CD4-positive, alpha-beta memory T cell (primary cell): ENCODE data around the gene MYT1. TPM values are rescaled to one million over a fixed set of nuclear protein-coding genes. Genes with fewer than 3 reads are reported as not detected.

Experiments
- CTCF ChIA-PET: fragments of 350-600 bp; sonication (Branson Sonifier 250); formaldehyde crosslinking; loops from one replicate; lab custom pipeline; 2021; ENCODE audit warnings: inconsistent platforms; ENCODE audit not compliant: partially characterized antibody; lab: Charles Lee
- POLR2A ChIA-PET: fragments of 350-600 bp; sonication (Branson Sonifier 250); formaldehyde crosslinking; loops from one replicate; lab custom pipeline; 2021; ENCODE audit not compliant: partially characterized antibody; lab: Charles Lee
- DNase-seq, 5 donors: peaks; one replicate each; pipeline versions ENCODE4 v3.0.0 to v3.0.0-alpha.2; 2020 to 2022; ENCODE audit warnings: mixed read lengths in 1 of 5
- H3K27ac ChIP-seq: one replicate; pipeline ENCODE4 v1.7.0; 2013; ENCODE audit warnings: low read depth, low read length
- H3K27me3 ChIP-seq: 2 replicates; pipeline ENCODE4 v1.7.0; 2013; ENCODE audit warnings: mild to moderate bottlenecking, low read length, moderate library complexity; ENCODE audit not compliant: insufficient read depth
- H3K36me3 ChIP-seq: 2 replicates; pipeline ENCODE4 v1.7.0; 2013; ENCODE audit warnings: mild to moderate bottlenecking, low read length, moderate library complexity; ENCODE audit not compliant: insufficient read depth
- H3K4me1 ChIP-seq: 2 replicates; pipeline ENCODE4 v1.7.0; 2013; ENCODE audit warnings: mild to moderate bottlenecking, low read length, moderate library complexity; ENCODE audit not compliant: insufficient read depth
- H3K4me3 ChIP-seq, 2 donors: one replicate each; pipeline ENCODE4 v1.7.0; 2013; ENCODE audit warnings: low read length in 2 of 2, mild to moderate bottlenecking in 1 of 2
- H3K9me3 ChIP-seq, 2 donors: one replicate each; pipeline ENCODE4 v1.7.0; 2013; ENCODE audit warnings: low read length in 2 of 2, control low read depth in 1 of 2; ENCODE audit not compliant: control insufficient read depth in 1 of 2
- H3K27ac Mint-ChIP-seq, 7 donors: one replicate each; pipeline ENCODE4 v1.8.0; 2020 to 2021; ENCODE audit warnings: mixed read lengths in 7 of 7, mild to moderate bottlenecking in 6 of 7, inconsistent platforms in 3 of 7, moderate library complexity in 3 of 7
- H3K27me3 Mint-ChIP-seq, 2 donors: one replicate each; pipeline ENCODE4 v1.8.0; 2020 to 2021; ENCODE audit warnings: mixed read lengths in 2 of 2
- H3K36me3 Mint-ChIP-seq, 2 donors: one replicate each; pipeline ENCODE4 v1.8.0; 2020 to 2021; ENCODE audit warnings: mixed read lengths in 2 of 2, inconsistent platforms in 1 of 2, mild to moderate bottlenecking in 1 of 2
- H3K4me1 Mint-ChIP-seq, 4 donors: one replicate each; pipeline ENCODE4 v1.8.0; 2020 to 2021; ENCODE audit warnings: mixed read lengths in 4 of 4, mild to moderate bottlenecking in 1 of 4
- H3K4me3 Mint-ChIP-seq, 8 donors: one replicate each; pipeline ENCODE4 v1.8.0; 2020 to 2021; ENCODE audit warnings: mixed read lengths in 8 of 8, mild to moderate bottlenecking in 7 of 8, moderate library complexity in 6 of 8, inconsistent platforms in 3 of 8
- H3K9me3 Mint-ChIP-seq, 8 donors: one replicate each; pipeline ENCODE4 v1.8.0; 2020 to 2021; ENCODE audit warnings: mixed read lengths in 8 of 8, mild to moderate bottlenecking in 5 of 8, inconsistent platforms in 3 of 8, moderate library complexity in 1 of 8
- intact Hi-C: fragments of 100-400 bp; cut with micrococcal nuclease; formaldehyde crosslinking; loops from one replicate; pipeline ENCODE4 v1.15.1; 2023
- polyA plus RNA-seq, 2 donors: library from polyadenylated mRNA; unstranded; fragments of 300-500 nt; fragmentation: Illumina TruSeq; gene quantifications; one replicate each; pipeline ENCODE4 v1.2.3, GENCODE V29; 2021
- total RNA-seq, 2 experiments: library from RNA; stranded (reverse); gene quantifications; one replicate each; pipeline ENCODE4 v1.2.3, GENCODE V29; 2021

MYT1 gene
- total and polyA plus RNA-seq, 4 experiments from 2014 or later, result not detected

DNA sequence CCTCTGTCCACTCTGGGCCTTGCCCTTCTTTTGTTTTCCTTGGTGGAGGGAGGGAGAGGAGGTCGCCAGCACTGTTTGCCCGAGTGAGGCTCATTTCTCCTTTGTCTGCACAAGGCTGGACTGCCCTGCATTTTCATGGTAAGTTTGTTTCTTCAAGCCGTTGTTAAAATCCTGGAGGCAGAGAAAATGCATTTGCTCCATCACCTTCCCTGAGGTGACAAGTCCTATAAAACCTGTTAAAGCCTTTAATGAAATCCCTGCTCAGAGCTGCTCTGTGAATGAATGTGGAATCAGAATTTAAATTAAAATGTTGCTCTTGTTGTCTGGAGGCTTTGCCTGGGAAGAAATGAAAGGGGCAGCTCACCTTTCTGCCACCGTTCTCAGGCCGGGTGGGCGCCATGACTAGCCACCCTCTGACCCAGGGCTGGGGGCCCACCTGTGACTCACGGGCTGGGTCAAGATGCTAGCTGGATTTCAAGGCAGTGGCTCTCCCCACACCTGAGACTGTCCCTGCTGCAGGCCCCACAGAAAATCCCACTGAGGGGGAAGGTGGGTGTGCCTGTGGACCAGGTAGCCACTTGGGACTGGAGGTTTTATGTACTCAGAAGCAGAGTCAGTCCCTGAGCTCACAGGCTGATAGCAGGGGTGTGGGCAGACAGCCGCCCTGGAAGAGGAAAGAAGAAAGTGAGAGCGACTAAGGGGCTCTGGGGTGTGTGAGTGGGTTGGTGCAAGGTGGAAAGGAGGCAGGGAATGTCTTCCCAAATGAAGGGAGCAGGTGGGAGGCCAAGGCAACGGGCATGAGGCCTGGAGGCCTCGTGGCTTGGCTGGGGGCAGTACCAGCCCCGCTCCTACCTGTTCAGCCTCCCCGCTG lies 24.0 kb upstream of the MYT1 start:
- intact Hi-C loops, result no loop called here
- peaks cover 0 to 4% (median under 1%) of the 10 kb centered on the region in 4 donors for H3K4me1 Mint-ChIP-seq

DNA sequence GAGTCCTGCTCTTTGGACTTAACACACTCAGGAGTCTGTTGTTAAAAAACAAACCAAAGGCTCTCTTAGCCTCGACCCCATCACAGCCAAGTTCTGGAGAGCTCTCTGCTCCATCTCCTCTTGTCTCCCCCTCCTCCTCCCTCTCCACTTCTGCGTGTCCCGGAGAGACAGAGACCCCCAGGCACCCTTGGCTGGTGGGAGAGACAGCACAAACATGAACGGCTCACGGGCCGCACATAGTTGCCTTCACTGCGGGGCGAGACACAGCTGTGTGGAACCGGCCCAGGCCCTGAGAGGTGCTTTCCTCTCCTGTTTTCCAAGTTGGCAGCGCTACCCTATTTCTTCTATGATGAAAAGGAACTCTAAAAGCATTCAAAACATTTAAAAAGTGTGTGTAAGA lies 23.3 kb upstream of the MYT1 start:
- H3K27ac Mint-ChIP-seq, result no peak overlapping the region
- Histone ChIP-seq H3K4me3 (no peak overlapping the region), H3K4me1 (no peaks in the 10 kb centered on the region), H3K27ac (no peak overlapping the region), H3K9me3 (no peaks in the 10 kb centered on the region), H3K36me3 (no peaks in the 10 kb centered on the region), H3K27me3 (no peaks in the 10 kb centered on the region)
- H3K4me3 Mint-ChIP-seq, result peak overlapping the region in 1 of 8 donors; percentile 20
- H3K4me1 Mint-ChIP-seq, result peaks cover 0 to 4% (median under 1%) of the 10 kb centered on the region in 4 donors
- peaks cover 5 to 8% of the 10 kb centered on the region in 2 donors for H3K27me3 Mint-ChIP-seq
- no peak for DNase-seq
- CTCF ChIA-PET, result interaction anchor here (2.2 kb wide), 1 partner anchor 20 kb away, joined by 8 read pairs; no protein-coding TSS in a partner anchor
- peaks cover 0 to 11% (median 9%) of the 10 kb centered on the region in 8 donors for H3K9me3 Mint-ChIP-seq
- POLR2A ChIA-PET, result no interaction called here
- H3K36me3 Mint-ChIP-seq, result no peaks in the 10 kb centered on the region
- intact Hi-C loops, result no loop called here

More for the DNA sequence above, 24.0 kb upstream of the MYT1 start:
- Histone ChIP-seq H3K36me3 (no peaks in the 10 kb centered on the region), H3K4me3 (no peak overlapping the region), H3K27ac (no peak overlapping the region), H3K4me1 (no peaks in the 10 kb centered on the region), H3K9me3 (no peaks in the 10 kb centered on the region), H3K27me3 (no peaks in the 10 kb centered on the region)
- DNase-seq, result no peak
- Mint-ChIP-seq H3K4me3 (no peak overlapping the region), H3K27ac (peak overlapping the region in 1 of 7 donors; percentile 15), H3K9me3 (peaks cover 0 to 12% (median 7%) of the 10 kb centered on the region in 8 donors), H3K27me3 (peaks cover 5 to 10% of the 10 kb centered on the region in 2 donors), H3K36me3 (no peaks in the 10 kb centered on the region)
- POLR2A ChIA-PET, result no interaction called here
- CTCF ChIA-PET, result interaction anchor here (2.2 kb wide), 1 partner anchor 20 kb away, joined by 8 read pairs; no protein-coding TSS in a partner anchor

GRCh38 chr20:64142590-64142989 lies 21.7 kb upstream of the MYT1 start:
- H3K27me3 Mint-ChIP-seq, result peaks cover 5 to 8% of the 10 kb centered on the region in 2 donors
- H3K36me3 ChIP-seq, result no peaks in the 10 kb centered on the region
- no peak overlapping the region for H3K27ac ChIP-seq
- H3K4me3 ChIP-seq, result no peak overlapping the region
- no peak overlapping the region for H3K4me3 Mint-ChIP-seq
- POLR2A ChIA-PET, result no interaction called here
- H3K27ac Mint-ChIP-seq, result no peak overlapping the region
- H3K9me3 Mint-ChIP-seq, result peaks cover 0 to 13% (median 9%) of the 10 kb centered on the region in 8 donors
- peaks cover 0 to 4% (median under 1%) of the 10 kb centered on the region in 4 donors for H3K4me1 Mint-ChIP-seq
- H3K4me1 ChIP-seq, result no peaks in the 10 kb centered on the region
- H3K9me3 ChIP-seq, result no peaks in the 10 kb centered on the region
- no peaks in the 10 kb centered on the region for H3K27me3 ChIP-seq
- CTCF ChIA-PET, result interaction anchor here (2.2 kb wide), 1 partner anchor 22 kb away, joined by 8 read pairs; no protein-coding TSS in a partner anchor
- no peaks in the 10 kb centered on the region for H3K36me3 Mint-ChIP-seq
- DNase-seq, result no peak
- intact Hi-C loops, result no loop called here

GRCh38 chr20:64143018-64143801 lies 21.0 kb upstream of the MYT1 start:
- no peak overlapping the region for H3K27ac Mint-ChIP-seq
- no peaks in the 10 kb centered on the region for H3K36me3 Mint-ChIP-seq
- H3K4me1 ChIP-seq, result no peaks in the 10 kb centered on the region
- H3K9me3 ChIP-seq, result no peaks in the 10 kb centered on the region
- no peak overlapping the region for H3K4me3 ChIP-seq
- peaks cover 5 to 8% of the 10 kb centered on the region in 2 donors for H3K27me3 Mint-ChIP-seq
- no peak for DNase-seq
- no peaks in the 10 kb centered on the region for H3K27me3 ChIP-seq
- H3K36me3 ChIP-seq, result no peaks in the 10 kb centered on the region
- H3K4me3 Mint-ChIP-seq, result no peak overlapping the region
- intact Hi-C loops, result no loop called here
- ChIA-PET CTCF (interaction anchor here (2.2 kb wide), 1 partner anchor 23 kb away, joined by 8 read pairs; no protein-coding TSS in a partner anchor), POLR2A (no interaction called here)
- H3K4me1 Mint-ChIP-seq, result peaks cover 0 to 4% (median under 1%) of the 10 kb centered on the region in 4 donors
- H3K27ac ChIP-seq, result no peak overlapping the region
- H3K9me3 Mint-ChIP-seq, result peaks cover 0 to 13% (median 9%) of the 10 kb centered on the region in 8 donors

DNA sequence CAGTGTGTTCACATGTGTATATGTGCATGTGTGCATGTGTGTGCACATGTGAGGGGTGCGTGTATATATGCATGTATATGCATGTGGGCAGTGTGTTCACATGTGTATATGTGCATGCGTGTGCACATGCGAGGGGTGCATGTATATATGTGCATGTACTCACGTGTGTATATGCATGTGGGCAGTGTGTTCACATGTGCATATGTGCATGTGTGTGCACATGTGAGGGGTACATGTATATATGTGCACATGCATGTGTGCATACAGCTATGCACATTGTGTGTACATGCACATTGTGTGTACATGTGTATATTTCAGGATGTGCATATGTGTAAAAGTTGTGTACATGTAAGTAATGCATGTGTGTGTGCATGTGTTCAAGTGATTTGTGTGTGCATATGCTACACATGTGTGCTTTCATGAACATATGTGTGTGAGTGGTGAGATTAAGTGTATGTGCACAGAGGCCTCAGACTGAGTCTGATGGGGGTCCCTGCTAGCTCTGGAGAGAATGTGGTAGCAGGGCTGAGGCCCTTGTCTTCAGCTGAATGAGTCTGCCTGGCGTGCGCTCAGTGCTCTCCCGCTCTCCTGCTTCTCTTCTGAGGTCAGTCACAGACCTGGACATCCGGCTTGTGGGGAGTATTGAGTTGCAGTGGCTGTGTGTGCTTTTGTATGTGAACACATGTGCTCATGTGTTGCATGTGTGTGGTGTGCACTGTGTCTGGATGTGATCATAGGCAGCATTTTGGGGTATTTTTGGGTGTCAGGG lies 19.9 kb upstream of the MYT1 start:
- Mint-ChIP-seq H3K4me1 (peaks cover 0 to 4% (median under 1%) of the 10 kb centered on the region in 4 donors), H3K4me3 (no peak overlapping the region), H3K27me3 (peaks cover 5 to 8% of the 10 kb centered on the region in 2 donors), H3K27ac (peak overlapping the region in 1 of 7 donors; percentile 4), H3K36me3 (no peaks in the 10 kb centered on the region), H3K9me3 (peaks cover 0 to 13% (median 9%) of the 10 kb centered on the region in 8 donors)
- ChIA-PET POLR2A (no interaction called here), CTCF (no interaction called here)
- Histone ChIP-seq H3K9me3 (no peaks in the 10 kb centered on the region), H3K27me3 (no peaks in the 10 kb centered on the region), H3K4me3 (no peak overlapping the region), H3K27ac (no peak overlapping the region), H3K4me1 (no peaks in the 10 kb centered on the region), H3K36me3 (no peaks in the 10 kb centered on the region)
- intact Hi-C loops, result no loop called here
- no peak for DNase-seq

DNA sequence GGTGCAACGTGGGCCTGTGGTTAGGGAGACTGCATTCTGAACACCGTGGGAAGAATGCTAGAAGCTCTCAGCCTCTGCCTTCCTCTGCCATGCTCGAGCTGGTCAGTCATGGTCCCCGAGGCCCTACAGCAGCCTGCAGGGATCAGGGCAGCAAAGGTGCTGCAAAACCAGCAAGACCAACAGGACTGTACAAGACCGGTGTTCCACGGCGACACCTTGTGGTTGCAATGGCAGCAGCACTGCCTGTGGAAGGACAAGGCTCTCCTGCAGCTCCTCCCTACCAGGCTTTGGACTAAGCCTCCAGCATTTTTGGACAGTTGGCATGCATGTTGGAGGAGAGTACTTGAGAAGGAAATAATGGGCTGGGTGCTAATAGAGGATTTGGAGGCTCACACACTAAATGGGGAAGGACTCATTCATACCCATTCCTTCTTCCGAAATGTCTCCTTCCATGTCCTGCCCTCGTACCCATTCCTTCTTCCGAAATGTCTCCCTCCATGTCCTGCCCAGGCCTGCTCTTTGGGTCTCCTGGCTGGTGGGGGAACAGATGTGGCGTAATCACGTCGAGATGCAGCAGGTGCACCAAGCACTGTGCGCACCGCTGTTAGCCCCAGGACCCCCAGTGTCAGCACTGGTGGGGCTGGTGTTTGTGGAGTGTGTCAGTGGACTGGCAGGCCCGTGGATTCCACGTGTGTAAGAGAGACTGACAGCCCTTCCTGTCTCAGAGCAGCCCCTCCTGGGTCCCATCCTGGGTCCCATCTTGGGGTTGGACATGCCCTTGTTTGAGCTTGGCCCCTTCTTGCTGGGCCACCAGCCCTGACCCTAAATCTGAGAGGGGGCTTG lies 18.6 kb upstream of the MYT1 start:
- Histone ChIP-seq H3K27me3 (no peaks in the 10 kb centered on the region), H3K4me3 (no peak overlapping the region), H3K27ac (no peak overlapping the region), H3K4me1 (no peaks in the 10 kb centered on the region), H3K36me3 (no peaks in the 10 kb centered on the region), H3K9me3 (no peaks in the 10 kb centered on the region)
- Mint-ChIP-seq H3K9me3 (peaks cover 0 to 13% (median 9%) of the 10 kb centered on the region in 8 donors), H3K27me3 (peaks cover 5 to 7% of the 10 kb centered on the region in 2 donors), H3K4me3 (no peak overlapping the region), H3K36me3 (no peaks in the 10 kb centered on the region), H3K4me1 (peaks cover 0 to 4% (median under 1%) of the 10 kb centered on the region in 4 donors), H3K27ac (no peak overlapping the region)
- intact Hi-C loops, result no loop called here
- DNase-seq, result no peak
- CTCF ChIA-PET, result no interaction called here
- POLR2A ChIA-PET, result no interaction called here
